Ureter (tissue), 1 donor: ENCODE results near the gene MON1B. TPM values are rescaled to one million over a fixed set of nuclear protein-coding genes. Genes with fewer than 3 reads are reported as not detected.

Source experiments
- DNase-seq: peaks from one replicate; pipeline ENCODE4 v3.0.0-alpha.2; 2020; ENCODE audit warnings: low spot score
- total RNA-seq: library from RNA; stranded (reverse); gene quantifications from one replicate; pipeline ENCODE4 v1.2.4, GENCODE V29; 2023
- donor health status: DM: yes; HTN: yes; CAD: no.

The MON1B gene
- total RNA-seq, 1 donor from 2014 or later = 58.7 TPM

GRCh38 chr16:77246150-77246549, 55.2 kb downstream of the MON1B start:
- no peak for DNase-seq

DNA sequence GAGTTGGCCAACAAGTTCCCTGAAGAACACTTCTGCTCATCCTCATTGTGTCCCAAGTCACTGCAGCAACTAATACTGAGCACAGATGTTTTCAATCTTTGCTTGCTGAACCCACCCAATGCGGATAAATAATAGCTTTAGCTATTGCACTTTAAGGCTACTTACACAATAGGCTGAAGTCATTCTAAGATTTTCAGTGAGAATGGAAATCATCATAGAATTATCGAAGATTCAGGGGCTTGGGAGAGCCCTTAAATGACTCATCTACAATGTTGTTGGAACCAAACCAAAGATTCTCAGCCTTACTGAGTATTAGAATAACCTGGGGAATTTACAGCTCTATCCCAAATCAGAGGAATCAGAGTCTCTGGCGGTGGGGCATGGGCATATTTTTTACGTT, 59.4 kb downstream of the MON1B start:
- no peak for DNase-seq

Other genes with a start within 250 kb of the MON1B start
- gene SYCE1L, start 8.2 kb downstream of the MON1B start, total RNA-seq = 7.5 TPM
- not detected for gene ADAMTS18, start 243.8 kb downstream of the MON1B start, total RNA-seq